Suprapubic skin (tissue), 4 donors: ENCODE results near the gene UPF3A. TPM values are rescaled to one million over a fixed set of nuclear protein-coding genes. Genes with fewer than 3 reads are reported as not detected.

Source experiments
- DNase-seq, 2 donors: peaks; one replicate each; pipeline ENCODE4 v3.0.0-alpha.2; 2019; ENCODE audit warnings: low spot score in 2 of 2
- H3K27ac ChIP-seq: fragments of 200-600 bp; sonication (generic); one replicate; pipeline ENCODE4 v1.5.1; 2019
- H3K27me3 ChIP-seq: fragments of 200-600 bp; sonication (generic); one replicate; pipeline ENCODE4 v1.5.1; 2019
- H3K36me3 ChIP-seq: fragments of 200-600 bp; sonication (generic); one replicate; pipeline ENCODE4 v1.5.1; 2019
- H3K4me1 ChIP-seq: fragments of 200-600 bp; sonication (generic); one replicate; pipeline ENCODE4 v1.5.1; 2019
- H3K4me3 ChIP-seq: fragments of 200-600 bp; sonication (generic); one replicate; pipeline ENCODE4 v1.5.1; 2019; ENCODE audit warnings: mild to moderate bottlenecking
- H3K9me3 ChIP-seq: fragments of 200-600 bp; sonication (generic); one replicate; pipeline ENCODE4 v1.5.1; 2019
- EP300 ChIP-seq: sonication (generic); formaldehyde crosslinking; IDR thresholded peaks from one replicate; pipeline ENCODE4 v1.6.1; 2017; ENCODE audit warnings: antibody characterized with exemption
- POLR2A ChIP-seq, 2 donors: fragments of 450-650 bp; IDR thresholded peaks; one replicate each; pipeline ENCODE4 v1.6.1; 2017; ENCODE audit warnings: antibody characterized with exemption in 2 of 2, mild to moderate bottlenecking in 2 of 2, moderate library complexity in 2 of 2
- POLR2AphosphoS5 ChIP-seq, 3 donors: sonication (generic); formaldehyde crosslinking; IDR thresholded peaks; one replicate each; pipeline ENCODE4 v1.6.1; 2017; ENCODE audit warnings: antibody characterized with exemption in 3 of 3
- WGBS: methylation state at CpG from one replicate; pipeline ENCODE4 v1.1.5; 2018; 5-methylcytosine and 5-hydroxymethylcytosine counted together
- total RNA-seq, 4 donors: library from RNA; depleted of rRNA; stranded (reverse); fragments of >200 nt; gene quantifications; one replicate each; pipeline ENCODE4 v1.1.0, GENCODE V29; 2016
- TF ChIP-seq, protein P1 (sequence below), 2 donors: fragments of 200-600 bp in 1 of 2; fragments of 450-650 bp in 1 of 2; sonication (generic) in 1 of 2; IDR thresholded peaks; one replicate each; pipeline ENCODE4 v1.5.1; 2016 to 2019; ENCODE audit warnings: antibody characterized with exemption in 2 of 2, mild to moderate bottlenecking in 1 of 2, moderate library complexity in 1 of 2

The UPF3A gene
- total RNA-seq, 4 donors from 2014 or later, result 17.6 to 57.3 (median 30.8) TPM

DNA sequence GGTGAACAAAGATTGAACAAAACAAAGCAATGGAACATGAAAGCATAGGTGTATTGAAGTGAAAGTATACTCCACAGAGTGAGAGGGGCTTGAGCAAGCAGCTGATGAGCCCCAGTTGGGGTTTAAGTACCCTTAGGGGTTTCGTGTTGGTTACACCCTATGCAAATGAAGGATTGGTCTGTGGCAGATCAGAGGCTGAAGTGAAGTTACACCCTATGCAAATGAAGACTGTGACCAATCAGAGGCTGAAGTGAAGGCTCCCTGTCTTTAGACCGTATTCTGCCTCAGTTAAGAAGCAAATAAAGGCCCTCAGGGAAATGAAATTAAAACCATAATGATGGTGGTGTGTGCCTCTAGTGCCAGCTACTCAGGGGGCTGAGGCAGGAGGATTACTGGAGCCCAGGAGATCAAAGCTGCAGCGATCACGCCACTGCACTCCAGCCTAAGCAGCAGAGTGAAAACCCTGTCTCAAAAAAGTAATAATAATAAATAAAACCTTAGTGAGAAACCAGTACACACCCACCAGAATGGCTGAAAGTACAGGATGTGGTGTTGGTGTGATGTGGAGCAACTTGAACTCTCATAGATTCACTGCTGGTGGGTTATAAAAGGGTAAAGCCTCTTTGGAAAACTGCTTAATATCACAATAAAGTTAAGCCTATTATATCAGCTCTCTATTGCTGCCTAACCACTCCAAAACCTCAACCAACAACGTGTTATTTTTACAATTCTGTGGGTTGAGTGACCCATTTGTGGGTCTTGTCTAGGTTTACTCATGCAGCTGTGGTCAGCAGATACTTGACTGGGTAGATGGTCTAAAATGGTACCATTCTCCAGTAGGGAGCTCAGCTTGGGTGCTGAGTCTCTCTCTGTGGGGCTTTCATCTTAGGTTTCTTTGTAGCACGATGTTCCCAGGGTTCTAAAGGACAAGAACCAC lies 12.8 kb upstream of the UPF3A start:
- TF ChIP-seq, protein P1, sequence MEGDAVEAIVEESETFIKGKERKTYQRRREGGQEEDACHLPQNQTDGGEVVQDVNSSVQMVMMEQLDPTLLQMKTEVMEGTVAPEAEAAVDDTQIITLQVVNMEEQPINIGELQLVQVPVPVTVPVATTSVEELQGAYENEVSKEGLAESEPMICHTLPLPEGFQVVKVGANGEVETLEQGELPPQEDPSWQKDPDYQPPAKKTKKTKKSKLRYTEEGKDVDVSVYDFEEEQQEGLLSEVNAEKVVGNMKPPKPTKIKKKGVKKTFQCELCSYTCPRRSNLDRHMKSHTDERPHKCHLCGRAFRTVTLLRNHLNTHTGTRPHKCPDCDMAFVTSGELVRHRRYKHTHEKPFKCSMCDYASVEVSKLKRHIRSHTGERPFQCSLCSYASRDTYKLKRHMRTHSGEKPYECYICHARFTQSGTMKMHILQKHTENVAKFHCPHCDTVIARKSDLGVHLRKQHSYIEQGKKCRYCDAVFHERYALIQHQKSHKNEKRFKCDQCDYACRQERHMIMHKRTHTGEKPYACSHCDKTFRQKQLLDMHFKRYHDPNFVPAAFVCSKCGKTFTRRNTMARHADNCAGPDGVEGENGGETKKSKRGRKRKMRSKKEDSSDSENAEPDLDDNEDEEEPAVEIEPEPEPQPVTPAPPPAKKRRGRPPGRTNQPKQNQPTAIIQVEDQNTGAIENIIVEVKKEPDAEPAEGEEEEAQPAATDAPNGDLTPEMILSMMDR (IDR thresholded peaks at IDR 0.05), result no peak
- no peak for TF ChIP-seq POLR2AphosphoS5 (IDR thresholded peaks at IDR 0.05)
- TF ChIP-seq EP300, result no peak
- TF ChIP-seq POLR2A (IDR thresholded peaks at IDR 0.05), result no peak
- H3K36me3 ChIP-seq, result peaks cover 92% of the 10 kb centered on the region
- no peaks in the 10 kb centered on the region for H3K9me3 ChIP-seq
- 89% methylated on average over 6 of the region's 6 CpGs for WGBS
- H3K4me3 ChIP-seq, result no peak overlapping the region
- no peak for DNase-seq
- H3K4me1 ChIP-seq, result no peaks in the 10 kb centered on the region
- no peaks in the 10 kb centered on the region for H3K27me3 ChIP-seq
- H3K27ac ChIP-seq, result no peak overlapping the region

DNA sequence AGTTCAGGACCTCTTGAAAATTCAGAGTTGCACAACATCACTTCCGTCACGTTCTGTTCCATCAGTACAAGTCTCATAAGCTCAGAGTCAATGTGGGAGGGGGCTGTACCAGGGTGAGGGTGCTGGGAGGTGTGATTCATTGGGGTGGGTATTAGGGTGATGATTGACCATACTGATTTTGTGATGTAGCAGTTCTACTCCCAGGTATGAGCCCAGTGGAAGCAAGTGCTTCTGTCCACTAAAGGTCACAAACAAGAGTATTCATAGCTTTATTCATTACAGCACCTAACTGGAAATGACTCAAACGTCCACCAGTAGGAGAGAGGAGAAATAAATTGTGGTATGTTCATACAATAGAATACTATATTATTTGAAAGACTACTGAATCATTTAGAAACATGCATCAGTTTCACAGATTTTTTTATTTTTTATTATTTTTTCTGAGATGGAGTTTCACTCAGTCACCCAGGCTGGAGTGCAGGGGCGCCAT lies 12.1 kb upstream of the UPF3A start:
- no peaks in the 10 kb centered on the region for H3K9me3 ChIP-seq
- 88% methylated on average over 4 of the region's 4 CpGs for WGBS
- no peak for DNase-seq
- TF ChIP-seq EP300 (no peak), POLR2AphosphoS5 (IDR thresholded peaks at IDR 0.05) (no peak), POLR2A (IDR thresholded peaks at IDR 0.05) (no peak)
- TF ChIP-seq, protein P1 (IDR thresholded peaks at IDR 0.05), result no peak
- no peaks in the 10 kb centered on the region for H3K4me1 ChIP-seq
- H3K27ac ChIP-seq, result no peak overlapping the region
- H3K36me3 ChIP-seq, result peaks cover 92% of the 10 kb centered on the region
- H3K27me3 ChIP-seq, result no peaks in the 10 kb centered on the region
- no peak overlapping the region for H3K4me3 ChIP-seq

DNA sequence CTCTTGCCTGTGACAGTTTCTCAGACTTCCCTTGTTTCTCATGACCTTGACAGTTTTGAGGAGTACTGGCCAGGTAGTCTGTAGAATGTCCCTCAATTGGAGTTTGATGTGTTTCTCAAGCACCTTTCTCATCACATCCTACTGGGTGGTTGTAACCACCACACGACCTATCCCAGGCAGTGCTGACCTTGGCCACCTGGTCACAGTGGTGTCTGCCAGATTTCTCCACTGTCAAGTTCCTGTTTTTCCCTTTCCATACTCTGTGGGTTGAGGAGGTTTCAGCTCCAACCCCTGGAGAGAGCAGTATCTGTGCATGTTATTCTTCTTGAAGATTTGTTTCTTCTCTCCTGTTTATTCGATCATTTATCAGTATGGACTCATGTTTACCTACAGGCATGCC lies 8.4 kb upstream of the UPF3A start:
- no peaks in the 10 kb centered on the region for H3K27me3 ChIP-seq
- no peaks in the 10 kb centered on the region for H3K9me3 ChIP-seq
- H3K4me1 ChIP-seq, result no peaks in the 10 kb centered on the region
- DNase-seq, result no peak
- peaks cover 69% of the 10 kb centered on the region for H3K36me3 ChIP-seq
- no peak overlapping the region for H3K4me3 ChIP-seq
- TF ChIP-seq POLR2AphosphoS5 (IDR thresholded peaks at IDR 0.05) (no peak), POLR2A (IDR thresholded peaks at IDR 0.05) (no peak), EP300 (no peak)
- TF ChIP-seq, protein P1 (IDR thresholded peaks at IDR 0.05), result no peak
- 93% methylated on average over 2 of the region's 2 CpGs for WGBS
- no peak overlapping the region for H3K27ac ChIP-seq

DNA sequence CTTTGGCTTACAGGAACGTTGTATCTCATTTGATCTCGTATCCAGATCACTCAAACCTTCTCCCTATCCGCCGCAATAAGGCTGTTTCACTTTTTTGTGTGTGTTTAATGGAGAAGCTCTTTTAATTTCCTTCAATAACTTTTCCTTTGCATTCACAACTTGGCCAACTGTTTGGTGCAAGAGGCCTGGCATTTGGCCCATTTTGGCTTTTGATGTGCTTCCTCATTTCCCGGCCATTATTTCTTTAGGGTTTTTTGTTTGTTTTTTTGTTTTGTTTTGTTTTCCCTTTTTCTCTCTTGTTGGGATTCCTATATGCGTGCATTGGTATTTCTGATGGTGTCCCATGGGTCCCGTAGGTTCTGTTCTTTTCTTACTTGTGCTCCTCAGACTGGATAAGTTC lies 6.1 kb upstream of the UPF3A start:
- TF ChIP-seq POLR2A (IDR thresholded peaks at IDR 0.05), result no peak
- TF ChIP-seq EP300, result no peak
- no peak for TF ChIP-seq POLR2AphosphoS5 (IDR thresholded peaks at IDR 0.05)
- TF ChIP-seq, protein P1 (IDR thresholded peaks at IDR 0.05), result no peak
- DNase-seq, result no peak
- Histone ChIP-seq H3K4me1 (peaks cover 6% of the 10 kb centered on the region), H3K36me3 (peaks cover 46% of the 10 kb centered on the region), H3K9me3 (no peaks in the 10 kb centered on the region), H3K4me3 (no peak overlapping the region), H3K27ac (no peak overlapping the region), H3K27me3 (no peaks in the 10 kb centered on the region)
- 81% methylated on average over 7 of the region's 7 CpGs for WGBS

DNA sequence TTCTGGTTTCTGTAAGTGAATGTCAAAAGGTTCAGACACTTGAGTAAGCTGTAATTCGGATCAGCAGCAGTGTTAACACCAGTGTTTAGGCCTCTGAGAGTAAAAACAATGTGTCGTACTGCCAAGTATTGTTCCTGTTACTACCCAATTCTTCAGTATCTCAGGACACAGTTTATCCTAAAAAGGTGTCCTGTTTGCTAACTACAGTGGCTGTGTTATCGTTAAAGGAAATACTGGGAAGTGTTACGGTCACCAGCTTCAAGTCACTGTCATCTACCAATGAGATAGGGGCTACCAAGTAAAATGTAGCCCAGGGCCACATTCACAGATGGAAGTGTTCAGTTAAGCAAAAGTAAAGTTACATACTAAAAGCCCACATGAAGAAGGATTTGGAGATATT lies 2.3 kb upstream of the UPF3A start:
- Histone ChIP-seq H3K27ac (no peak overlapping the region), H3K4me1 (peaks cover 29% of the 10 kb centered on the region), H3K36me3 (peaks cover 15% of the 10 kb centered on the region), H3K27me3 (no peaks in the 10 kb centered on the region), H3K4me3 (no peak overlapping the region), H3K9me3 (no peaks in the 10 kb centered on the region)
- TF ChIP-seq EP300, result no peak
- no peak for TF ChIP-seq POLR2AphosphoS5 (IDR thresholded peaks at IDR 0.05)
- TF ChIP-seq, protein P1 (IDR thresholded peaks at IDR 0.05), result no peak
- TF ChIP-seq POLR2A (IDR thresholded peaks at IDR 0.05), result no peak
- WGBS, result 90% methylated on average over 4 of the region's 4 CpGs
- DNase-seq, result no peak
